IMR-90 (cell line): ENCODE data around the gene HERC3. TPM values are rescaled to one million over a fixed set of nuclear protein-coding genes. Genes with fewer than 3 reads are reported as not detected.
A peak's percentile ranks its signal among the peaks of the same experiment; 100 is the strongest.

Experiments used
- ATAC-seq: fragments of 200-7000 bp; cut with Tn5 transposase; 2 replicates; pipeline ENCODE4 v1.9.1; 2020; ENCODE audit warnings: low read depth, mild to moderate bottlenecking, moderate library complexity
- BruUV-seq: library from RNA; stranded (reverse); fragments of 400-500 nt; replicated peaks from 2 replicates; lab custom pipeline; 2021; lab: Mats Ljungman, UMichigan
- CTCF ChIA-PET: fragments of 300-600 bp; formaldehyde crosslinking; extraction: SDS; loops from one replicate; lab custom pipeline; 2021; ENCODE audit warnings: antibody characterized with exemption; lab: Yijun Ruan, JAX
- POLR2A ChIA-PET: fragments of 300-600 bp; sonication (Branson Sonifier 250); formaldehyde crosslinking; loops from one replicate; lab custom pipeline; 2022; ENCODE audit warnings: antibody characterized with exemption; ENCODE audit not compliant: unreplicated experiment; lab: Charles Lee
- DNase-seq: peaks from one replicate; pipeline ENCODE4 v3.0.0; 2013
- H2AFZ ChIP-seq: replicated peaks from 2 replicates; pipeline ENCODE3; 2013; ENCODE audit warnings: low read length, mild to moderate bottlenecking; ENCODE audit not compliant: poor library complexity
- H2AK5ac ChIP-seq: 2 replicates; pipeline ENCODE4 v1.6.1; 2013; ENCODE audit warnings: low read depth, low read length, inconsistent platforms
- H2AK9ac ChIP-seq: replicated peaks from 2 replicates; pipeline ENCODE3; 2013; ENCODE audit warnings: mild to moderate bottlenecking, low read depth, low read length, moderate library complexity; ENCODE audit not compliant: poor library complexity
- H2BK120ac ChIP-seq: 2 replicates; pipeline ENCODE4 v1.6.1; 2013; ENCODE audit warnings: low read depth, low read length, inconsistent platforms
- H2BK15ac ChIP-seq: 3 replicates; pipeline ENCODE4 v1.6.1; 2013; ENCODE audit warnings: low read depth, low read length, inconsistent platforms
- H2BK20ac ChIP-seq: 2 replicates; pipeline ENCODE4 v1.6.1; 2013; ENCODE audit warnings: low read depth, mild to moderate bottlenecking, inconsistent platforms, low read length, moderate library complexity
- H2BK5ac ChIP-seq: 2 replicates; pipeline ENCODE4 v1.6.1; 2013; ENCODE audit warnings: mild to moderate bottlenecking, low read depth, low read length, inconsistent platforms; ENCODE audit not compliant: poor library complexity, severe bottlenecking
- H3K14ac ChIP-seq: replicated peaks from 2 replicates; pipeline ENCODE4 v1.6.1; 2013; ENCODE audit warnings: low read depth, low read length, inconsistent platforms
- H3K18ac ChIP-seq: 2 replicates; pipeline ENCODE4 v1.6.1; 2013; ENCODE audit warnings: low read depth, low read length, control low read depth
- H3K23ac ChIP-seq: 2 replicates; pipeline ENCODE4 v1.6.1; 2013; ENCODE audit warnings: low read depth, low read length, inconsistent platforms
- H3K27ac ChIP-seq: 2 replicates; pipeline ENCODE4 v1.5.1; 2013; ENCODE audit warnings: mild to moderate bottlenecking, control low read depth, low read length; ENCODE audit not compliant: insufficient read depth
- H3K27me3 ChIP-seq: 2 replicates; pipeline ENCODE4 v1.6.1; 2013; ENCODE audit warnings: low read length; ENCODE audit not compliant: control insufficient read depth, insufficient read depth
- H3K36me3 ChIP-seq: 2 replicates; pipeline ENCODE4 v1.6.1; 2013; ENCODE audit warnings: low read length, mixed read lengths; ENCODE audit not compliant: control insufficient read depth, insufficient read depth
- H3K4ac ChIP-seq: 2 replicates; pipeline ENCODE4 v1.6.1; 2013; ENCODE audit warnings: low read depth, low read length, inconsistent platforms
- H3K4me1 ChIP-seq: 2 replicates; pipeline ENCODE4 v1.6.1; 2013; ENCODE audit warnings: low read length, mixed read lengths; ENCODE audit not compliant: control insufficient read depth, insufficient read depth
- H3K4me2 ChIP-seq: 2 replicates; pipeline ENCODE4 v1.6.1; 2013; ENCODE audit warnings: low read depth, mild to moderate bottlenecking, control low read depth, low read length, moderate library complexity
- H3K4me3 ChIP-seq: 2 replicates; pipeline ENCODE4 v1.5.1; 2013; ENCODE audit warnings: low read depth, mild to moderate bottlenecking, control low read depth, low read length, moderate library complexity; ENCODE audit not compliant: insufficient read depth
- H3K56ac ChIP-seq: 2 replicates; pipeline ENCODE4 v1.6.1; 2013; ENCODE audit warnings: low read length, inconsistent platforms; ENCODE audit not compliant: insufficient read depth; ENCODE audit errors: extremely low read depth
- H3K79me1 ChIP-seq, 2 experiments: 2 replicates each; pipeline ENCODE4 v1.6.1; 2013; ENCODE audit warnings: low read length in 2 of 2, inconsistent platforms in 1 of 2, low read depth in 1 of 2
- H3K9ac ChIP-seq: 2 replicates; pipeline ENCODE4 v1.6.1; 2013; ENCODE audit warnings: low read depth, low read length, control low read depth
- H3K9me1 ChIP-seq: 2 replicates; pipeline ENCODE4 v1.6.1; 2013; ENCODE audit warnings: low read length, inconsistent platforms; ENCODE audit not compliant: insufficient read depth
- H3K9me3 ChIP-seq: 2 replicates; pipeline ENCODE4 v1.6.1; 2013; ENCODE audit warnings: low read length; ENCODE audit not compliant: control insufficient read depth, insufficient read depth
- H4K20me1 ChIP-seq: 2 replicates; pipeline ENCODE4 v1.6.1; 2013; ENCODE audit warnings: low read length, inconsistent platforms; ENCODE audit not compliant: insufficient read depth
- H4K5ac ChIP-seq: 2 replicates; pipeline ENCODE4 v1.6.1; 2013; ENCODE audit warnings: mild to moderate bottlenecking, low read depth, low read length, control low read depth
- H4K8ac ChIP-seq, 2 experiments: 2 replicates each; pipeline ENCODE4 v1.6.1; 2013; ENCODE audit warnings: low read depth in 2 of 2, low read length in 2 of 2, control low read depth in 1 of 2, inconsistent platforms in 1 of 2
- H4K91ac ChIP-seq: 2 replicates; pipeline ENCODE4 v1.6.1; 2013; ENCODE audit warnings: low read depth, low read length, inconsistent platforms; ENCODE audit not compliant: insufficient read depth
- BHLHE40 ChIP-seq: fragments of 150-350 bp; IDR thresholded peaks from 2 replicates; pipeline ENCODE4 v1.6.1; 2016; ENCODE audit warnings: mild to moderate bottlenecking, low read depth, low read length
- MXI1 ChIP-seq: IDR thresholded peaks from 2 replicates; pipeline ENCODE4 v1.6.1; 2012; ENCODE audit warnings: low read depth, mild to moderate bottlenecking, low read length, moderate library complexity, borderline replicate concordance
- POLR2A ChIP-seq: IDR thresholded peaks from 2 replicates; pipeline ENCODE4 v1.6.1; 2012; ENCODE audit warnings: mild to moderate bottlenecking, low read depth, low read length
- WGBS, 2 experiments: methylation state at CpG; one replicate each; pipeline versions ENCODE4 v1.1.5 to v1.1.7; 2013; ENCODE audit warnings: missing lambda C conversion rate in 2 of 2; ENCODE audit not compliant: insufficient read length in 1 of 2; ENCODE audit errors: extremely low coverage in 2 of 2; 5-methylcytosine and 5-hydroxymethylcytosine counted together
- dilution Hi-C: fragments of 300-500 bp; cut with HindIII; formaldehyde crosslinking; loops from one replicate; pipeline ENCODE4 v1.14.3; 2018; ENCODE audit warnings: low sequenced_read_pairs; ENCODE audit not compliant: unreplicated experiment
- in situ Hi-C: fragments of 300-500 bp; cut with MboI; formaldehyde crosslinking; loops from 3 replicates; pipeline ENCODE4 v1.14.3; 2019; ENCODE audit warnings: low sequenced_read_pairs, inconsistent platforms, mixed read lengths
- intact Hi-C: fragments of 100-400 bp; cut with micrococcal nuclease; formaldehyde crosslinking; loops from 2 replicates; pipeline ENCODE4 v1.10.0; 2022
- polyA plus RNA-seq, 3 experiments: library from polyadenylated mRNA; depleted of rRNA; stranded (reverse); fragments of >200 nt; gene quantifications; 2 replicates each; pipeline ENCODE4 v1.2.3, GENCODE V29; 2012; ENCODE audit warnings: low replicate concordance in 1 of 3
- total RNA-seq: library from RNA; depleted of rRNA; stranded (reverse); fragments of >200 nt; gene quantifications from 2 replicates; pipeline ENCODE4 v1.2.3, GENCODE V29; 2012

The HERC3 gene
- total and polyA plus RNA-seq, 2 of the 4 experiments (the other 2 are of a cell fraction) = 8.9 to 9.5 TPM

- no peak overlapping the region for H3K56ac ChIP-seq
- H2BK5ac ChIP-seq = peak overlapping the region; percentile 69
- POLR2A ChIA-PET = no interaction called here
- in situ Hi-C loops (no loop called here), intact Hi-C loops (loop anchor here (2.0 to 5.0 kb wide), 3 partner anchors 61 to 429 kb away; no protein-coding TSS in a partner anchor), dilution Hi-C loops (no loop called here)
- CTCF ChIA-PET = interaction anchor here (0.7 to 1.1 kb wide), 4 partner anchors 8 to 80 kb away, joined by 3 read pairs; no protein-coding TSS in a partner anchor
- no peak overlapping the region; the same call in 1 of the 2 replicates for H3K4ac ChIP-seq
- ATAC-seq (peak; percentile 82), DNase-seq (peak; percentile 68)
- H3K27ac ChIP-seq = peak overlapping the region; percentile 60
- no peak overlapping the region for H4K91ac ChIP-seq
- H2AFZ ChIP-seq = peak overlapping the region; percentile 95
- H2BK120ac ChIP-seq = no peak overlapping the region; the same call in 1 of the 2 replicates
- H3K4me2 ChIP-seq = peak overlapping the region; percentile 100
- H4K8ac ChIP-seq = no peak overlapping the region; a peak in 2 of 4 replicates
- H4K5ac ChIP-seq = no peak overlapping the region
- peak overlapping the region; percentile 80 for H2AK9ac ChIP-seq
- H3K14ac ChIP-seq = peak overlapping the region; percentile 75
- H3K23ac ChIP-seq = peak overlapping the region; percentile 90
- BruUV-seq = no TSS peak
- peak overlapping the region; percentile 69 for H3K9ac ChIP-seq
- H3K4me1 ChIP-seq = peaks cover 4% of the 10 kb centered on the region; the same call in 1 of the 2 replicates
- H3K9me3 ChIP-seq = no peaks in the 10 kb centered on the region
- TF ChIP-seq POLR2A (no peak), BHLHE40 (peak; percentile 65), MXI1 (peak; percentile 98)
- H3K18ac ChIP-seq = no peak overlapping the region; the same call in 1 of the 2 replicates
- peaks cover 2% of the 10 kb centered on the region; the same call in 1 of the 2 replicates for H3K36me3 ChIP-seq
- no peak overlapping the region for H2BK20ac ChIP-seq
- peaks cover 2% of the 10 kb centered on the region; the same call in 1 of the 2 replicates for H4K20me1 ChIP-seq
- H3K27me3 ChIP-seq = no peaks in the 10 kb centered on the region
- peaks cover 3% of the 10 kb centered on the region; the same call in 1 of the 2 replicates for H3K9me1 ChIP-seq
- H2AK5ac ChIP-seq = peak overlapping the region; percentile 25; the same call in 1 of the 2 replicates
- H2BK15ac ChIP-seq = no peak overlapping the region
- H3K4me3 ChIP-seq = peak overlapping the region; percentile 62
- peaks cover 15 to 25% of the 10 kb centered on the region in 2 experiments for H3K79me1 ChIP-seq
- 0% methylated on average over 36 of the region's 89 CpGs; no CpG with 5 or more reads in 1 of the 2 experiments for WGBS, 2 experiments
Measured at GRCh38 chr4:88592600-88593448, 544 bp downstream of the HERC3 start.
